Activated CD4-positive, alpha-beta T cell treated with anti-CD3 and anti-CD28 coated beads, Interleukin-2, Interleukin-4, amounts not matched to agents 100 ng/mL and 50 ng/mL, durations not matched to agents 16 hours and 8 hours (primary cell): ENCODE data around the gene PASK.

Experiments used
- DNase-seq: peaks from one replicate; pipeline ENCODE4 v3.0.0-alpha.2; 2020; ENCODE audit warnings: low spot score

Gene PASK

DNA sequence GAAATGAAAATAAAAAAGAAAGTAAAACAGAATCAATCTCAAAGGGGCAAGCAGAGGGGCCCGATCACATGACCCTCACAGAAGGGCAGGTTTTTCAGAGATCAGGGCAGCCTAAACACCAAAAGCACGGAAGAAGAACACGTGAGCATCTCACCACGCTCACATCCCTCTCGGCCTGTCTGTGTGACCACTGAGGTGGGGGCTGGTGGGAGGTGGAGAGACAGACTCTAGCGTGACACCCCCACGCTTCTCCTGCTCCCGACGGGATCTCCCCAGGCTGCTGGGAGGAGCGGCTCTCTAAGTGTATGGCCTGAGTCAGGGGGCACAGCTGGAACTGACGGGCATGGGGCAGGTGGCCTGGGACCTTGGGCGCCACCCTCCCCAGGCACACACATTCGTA lies 23.6 kb downstream of the PASK start:
- no peak for DNase-seq

DNA sequence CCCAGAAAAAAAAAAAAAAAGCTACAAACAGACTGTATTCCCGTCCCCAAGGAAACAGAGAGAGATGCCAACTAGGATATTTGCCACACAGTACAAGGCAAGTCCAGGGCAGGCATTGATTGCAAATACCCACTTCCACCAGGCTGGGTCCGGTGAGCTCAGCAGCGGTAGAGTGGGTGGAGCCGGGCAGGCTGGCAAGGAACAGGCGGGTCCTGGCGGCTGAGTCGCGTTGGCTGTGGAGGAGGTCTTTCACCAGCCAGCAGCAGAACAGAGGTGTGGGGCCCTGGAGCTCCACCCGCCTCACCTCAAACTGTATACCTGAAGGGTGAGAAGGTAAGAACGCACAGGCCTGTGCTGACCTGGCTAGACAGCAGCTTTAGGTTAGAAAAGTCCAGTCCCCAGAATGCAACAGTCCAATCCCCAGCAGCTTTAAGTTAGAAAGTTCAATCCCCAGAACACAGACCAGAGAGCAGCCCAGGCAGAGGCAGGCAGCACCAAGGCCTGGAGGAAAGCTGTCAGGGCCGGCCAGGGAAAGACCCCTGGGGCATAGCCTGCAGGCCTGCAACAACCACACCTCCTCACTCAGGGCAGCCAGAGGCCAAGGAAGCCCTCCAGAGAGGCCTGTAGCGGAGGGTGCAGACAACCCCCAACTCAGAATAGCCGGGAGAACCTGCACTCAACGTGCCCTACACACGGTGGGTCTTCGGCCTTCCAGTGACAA lies 25.3 kb downstream of the PASK start:
- DNase-seq: peak; percentile 24

DNA sequence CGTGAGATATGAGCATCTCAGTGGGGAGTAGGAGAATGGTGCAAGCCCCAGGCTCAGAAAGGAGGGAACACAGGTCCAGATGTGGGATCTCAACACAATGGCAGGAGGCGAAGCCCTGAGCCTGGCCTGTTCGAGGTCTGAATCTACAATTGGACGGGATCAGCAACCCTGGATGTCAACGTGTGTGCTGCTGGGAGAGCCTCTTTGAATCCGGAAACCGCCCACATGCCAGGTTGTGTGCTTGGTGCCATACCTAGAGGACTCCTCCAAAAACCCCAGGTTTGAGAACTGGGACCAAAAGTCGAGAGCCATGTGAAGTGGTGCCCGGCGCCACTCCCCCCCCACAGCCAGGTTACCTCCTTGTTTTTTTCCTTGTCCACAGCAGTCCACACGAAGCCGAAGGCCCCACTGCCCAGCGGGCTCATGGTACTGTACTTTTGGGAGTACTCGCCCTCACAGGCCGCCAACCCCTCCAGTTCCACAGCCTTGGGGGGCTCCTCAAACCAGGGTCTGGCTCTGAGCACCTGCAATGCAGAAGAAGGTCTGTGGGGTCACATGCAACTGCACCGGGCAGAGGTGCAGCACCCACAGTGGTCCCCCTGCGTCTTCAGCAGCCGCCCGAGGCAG lies 26.8 kb downstream of the PASK start:
- no peak for DNase-seq

DNA sequence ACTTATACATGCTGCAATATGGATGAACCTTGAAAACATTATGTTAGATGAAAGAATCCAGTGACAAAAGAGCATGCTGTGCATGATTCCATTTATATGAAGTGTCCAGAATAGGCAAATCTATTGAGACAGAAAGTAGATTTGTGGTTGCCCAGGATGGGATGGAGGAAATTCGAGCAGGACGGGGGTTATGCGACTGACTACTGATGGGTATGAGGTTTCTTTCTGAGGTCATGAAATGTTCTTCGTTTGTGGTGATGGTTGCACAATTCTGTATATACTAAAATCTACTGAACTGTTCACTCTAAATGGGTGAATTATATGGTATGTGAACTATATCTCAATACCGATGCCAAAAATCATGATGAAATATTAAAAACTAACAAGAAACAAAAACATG lies 28.3 kb downstream of the PASK start:
- no peak for DNase-seq

DNA sequence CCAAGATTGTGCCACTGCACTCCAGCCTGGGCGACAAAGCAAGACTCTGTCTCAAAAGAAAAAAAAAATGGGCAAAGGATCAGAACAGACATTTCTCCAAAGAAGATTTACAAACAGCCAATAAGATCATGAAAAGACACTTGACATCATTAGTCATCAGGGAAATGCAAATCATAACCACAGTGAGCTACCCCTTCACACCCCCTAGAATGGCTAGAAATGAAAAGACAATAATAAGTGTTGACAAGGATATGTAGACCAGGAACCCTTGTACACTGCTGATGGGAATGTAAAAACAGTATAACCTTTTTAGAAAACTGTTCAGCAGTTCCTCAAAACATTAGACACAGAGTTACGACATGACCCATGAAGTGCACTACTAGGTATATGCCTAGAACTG lies 28.8 kb downstream of the PASK start:
- no peak for DNase-seq

DNA sequence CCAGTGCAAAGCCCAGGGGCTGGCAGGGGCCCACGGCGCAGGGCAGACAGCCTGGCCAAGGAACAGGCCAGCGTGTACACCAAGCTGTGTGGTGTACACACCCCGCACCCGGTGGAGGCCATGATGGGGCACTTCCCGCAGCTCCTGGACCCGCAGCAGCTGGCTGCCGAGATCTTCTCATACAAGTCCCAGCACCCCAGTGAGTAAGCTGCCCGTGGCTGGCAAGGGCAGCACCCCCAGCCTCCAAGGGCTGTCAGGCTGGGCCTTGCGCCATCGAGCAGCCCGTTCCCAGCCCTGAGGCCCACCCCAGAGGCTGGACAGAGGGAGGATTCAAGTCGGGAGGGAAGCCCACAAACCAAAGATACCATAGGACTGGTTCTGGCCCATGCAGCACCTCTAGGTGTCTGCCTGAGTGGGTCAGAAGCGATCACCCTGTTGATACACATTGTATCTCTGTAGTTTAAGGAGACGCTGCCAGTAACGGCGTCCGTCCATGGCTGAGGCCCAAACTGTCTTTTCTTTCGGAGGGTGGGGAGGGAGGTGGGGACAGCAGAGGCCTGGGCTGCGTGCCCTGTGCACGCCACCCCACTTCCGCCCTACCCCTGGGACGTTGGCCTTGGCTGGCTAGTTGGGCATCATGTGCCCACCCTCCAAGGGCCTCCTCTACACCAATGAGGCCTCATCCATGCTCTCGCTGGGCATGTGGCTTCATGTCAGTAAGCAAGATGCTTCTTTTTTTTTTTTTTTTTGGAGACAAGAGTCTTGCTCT lies 30.4 kb downstream of the PASK start:
- no peak for DNase-seq

DNA sequence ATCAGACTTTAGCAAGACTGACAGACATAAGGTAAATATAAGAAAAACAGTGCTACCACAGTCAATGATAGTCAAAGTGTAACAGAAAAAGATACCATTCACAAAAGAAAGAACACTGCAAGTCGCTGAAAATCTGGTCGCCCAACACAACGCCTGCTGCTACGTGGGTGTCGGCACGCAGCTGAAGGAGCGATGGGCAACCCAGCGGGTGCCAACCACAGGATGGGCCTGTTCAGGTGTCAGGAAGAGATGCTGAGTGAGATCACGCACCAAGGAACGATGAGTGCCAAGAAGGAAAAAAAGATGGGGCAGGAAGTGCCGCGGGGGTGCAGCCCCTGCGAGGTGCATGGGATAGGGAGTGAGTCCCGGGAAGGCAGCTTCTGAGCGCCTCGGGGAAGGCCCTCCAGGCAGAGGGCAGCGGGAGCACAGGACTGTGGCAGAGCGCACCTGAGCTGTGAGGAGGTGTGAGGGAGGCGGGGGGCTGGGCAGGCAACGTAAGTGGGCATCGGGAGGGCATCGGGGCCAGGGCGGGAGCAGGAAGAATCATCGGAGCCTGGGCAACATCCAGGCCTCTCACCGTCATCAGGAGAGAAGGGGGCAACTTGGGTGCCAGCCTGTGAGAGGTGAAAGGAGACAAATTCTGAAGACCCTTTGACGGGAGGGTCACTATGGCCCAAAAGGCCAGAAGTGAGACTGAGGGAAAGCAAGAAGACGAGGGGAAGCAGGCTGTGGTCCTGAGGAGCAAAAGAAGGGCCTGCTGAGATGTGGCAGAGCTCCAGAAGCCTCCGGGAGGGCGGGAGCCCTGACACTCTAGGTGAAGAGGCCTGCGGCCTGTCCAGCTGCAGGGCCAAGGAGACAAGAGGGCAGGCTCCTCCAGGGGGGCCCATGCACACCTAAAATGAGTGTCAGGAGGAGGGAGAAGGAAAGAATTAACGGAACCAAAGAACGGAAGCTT lies 32.4 kb downstream of the PASK start:
- no peak for DNase-seq

DNA sequence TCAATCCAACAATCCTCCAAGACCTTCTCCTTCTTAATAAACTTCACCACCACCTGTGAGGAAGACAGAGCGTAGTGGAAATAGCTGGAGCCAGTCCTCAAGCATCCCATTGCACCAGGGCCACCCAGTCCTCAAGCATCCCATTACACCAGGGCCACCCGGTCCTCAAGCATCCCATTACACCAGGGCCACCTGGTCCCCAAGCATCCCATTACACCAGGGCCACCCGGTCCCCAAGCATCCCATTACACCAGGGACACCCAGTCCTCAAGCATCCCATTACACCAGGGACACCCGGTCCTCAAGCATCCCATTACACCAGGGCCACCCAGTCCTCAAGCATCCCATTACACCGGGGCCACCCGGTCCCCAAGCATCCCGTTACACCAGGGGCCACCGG lies 33.9 kb downstream of the PASK start:
- no peak for DNase-seq

DNA sequence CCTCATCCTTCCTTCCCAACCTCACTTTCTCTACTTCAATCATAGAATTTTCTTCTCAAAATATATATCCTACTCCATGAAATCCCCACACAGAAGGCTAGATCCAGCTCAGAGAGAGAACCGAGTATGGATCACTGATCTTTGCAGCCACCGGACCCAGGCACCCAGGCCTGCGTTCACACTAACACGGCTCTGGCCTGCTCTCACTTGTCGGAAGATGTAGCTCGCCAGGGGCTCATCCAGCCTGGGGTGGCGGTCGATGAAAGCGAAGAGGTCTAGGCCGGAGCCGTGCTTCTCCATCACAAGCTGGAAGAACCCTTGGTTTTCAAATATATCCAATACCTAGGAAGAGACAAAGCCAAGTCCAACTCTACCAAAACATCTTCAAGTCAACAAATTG lies 34.4 kb downstream of the PASK start:
- no peak for DNase-seq

DNA sequence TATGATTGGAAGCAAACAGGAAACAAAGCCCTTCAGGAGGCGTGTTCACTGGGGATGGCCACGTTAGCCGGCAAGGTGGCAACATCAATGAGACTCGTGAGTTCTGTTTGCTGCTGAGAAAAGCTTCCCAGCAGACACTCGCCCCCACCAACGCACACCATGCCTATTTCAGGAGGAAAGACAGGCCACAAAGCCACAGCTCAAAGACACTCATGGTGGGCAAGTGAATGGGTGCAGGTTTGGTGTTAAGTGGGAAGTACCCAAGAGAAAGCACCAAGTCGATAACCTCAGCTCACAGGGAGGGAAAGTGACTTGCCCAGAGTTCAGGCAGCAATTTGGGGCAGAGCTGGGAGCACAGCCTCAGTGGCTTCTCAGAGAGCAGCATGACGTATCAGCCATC lies 36.7 kb downstream of the PASK start:
- DNase-seq: no peak

DNA sequence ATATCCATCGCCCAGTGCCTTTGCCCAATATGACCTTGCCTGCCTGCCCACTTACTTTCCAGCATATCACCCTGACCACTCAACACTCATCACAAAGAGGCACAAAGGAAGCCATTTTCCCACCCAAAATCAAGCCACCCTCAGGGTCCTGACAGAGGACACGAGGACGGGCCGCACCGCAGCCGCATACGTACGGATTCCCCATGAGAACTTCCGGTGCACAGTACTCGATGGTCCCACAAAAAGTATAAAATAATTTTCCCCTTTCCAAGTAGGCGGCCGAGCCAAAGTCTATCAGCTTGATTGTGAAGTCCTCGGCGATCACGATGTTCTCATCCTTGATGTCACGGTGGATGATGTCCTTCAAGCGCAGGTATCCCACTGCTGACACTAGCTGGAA lies 37.2 kb downstream of the PASK start:
- no peak for DNase-seq

DNA sequence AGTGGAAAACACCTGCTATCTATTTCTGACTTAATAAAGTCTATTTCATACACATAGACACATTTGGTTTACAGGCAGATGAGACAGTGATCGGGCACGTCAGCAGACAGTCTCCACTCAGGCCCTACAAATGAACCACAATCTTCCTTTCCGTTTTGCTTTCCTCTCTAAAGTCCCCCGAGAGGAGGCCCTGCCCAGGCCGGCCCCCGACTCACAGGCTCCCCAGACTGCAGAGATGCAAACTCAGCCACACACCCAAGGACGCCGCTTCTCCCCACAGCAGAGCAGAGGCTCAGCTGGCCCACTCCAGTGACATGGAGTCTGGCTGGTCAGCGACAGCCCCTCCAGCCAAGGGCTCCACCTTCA lies 37.8 kb downstream of the PASK start:
- no peak for DNase-seq

DNA sequence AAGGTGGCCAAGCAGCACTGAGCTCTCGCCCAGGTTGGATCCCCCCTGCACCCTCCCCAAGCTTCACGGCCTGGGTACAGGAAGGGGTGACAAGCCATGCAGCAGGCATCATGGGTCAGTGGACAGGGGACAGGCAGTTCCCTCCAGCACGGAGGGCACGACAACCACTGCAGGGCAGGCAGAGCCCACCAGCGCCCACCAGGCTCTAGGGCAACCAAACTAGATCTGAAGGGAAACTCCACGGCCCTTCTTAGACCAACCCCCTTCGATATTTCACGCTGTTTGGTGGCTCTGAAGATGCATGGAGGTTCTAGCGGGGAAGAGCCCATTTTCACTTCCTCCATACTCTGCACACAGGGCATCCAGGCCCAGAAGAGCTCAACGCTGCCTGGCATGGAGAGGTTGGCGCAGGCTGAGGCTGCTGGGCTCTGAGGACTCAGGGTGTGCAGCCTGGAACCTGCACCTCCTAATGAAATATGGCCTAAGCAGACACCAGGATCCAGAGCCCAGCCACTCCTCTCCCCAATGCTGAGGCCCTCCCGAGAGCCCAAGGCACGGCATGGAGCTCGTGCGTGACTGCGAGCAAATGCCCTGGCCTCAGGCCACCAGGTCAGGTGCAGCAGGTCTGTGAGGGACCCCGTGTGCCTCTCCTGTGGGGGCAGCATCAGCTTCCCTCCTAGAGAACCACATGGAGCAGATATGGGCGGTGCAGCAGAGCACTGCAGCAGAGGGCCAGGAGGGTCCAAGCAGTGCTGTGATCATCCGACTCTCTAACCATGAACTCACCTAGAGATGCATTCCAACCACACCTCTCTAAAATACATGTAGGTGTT lies 38.4 kb downstream of the PASK start:
- no peak for DNase-seq

DNA sequence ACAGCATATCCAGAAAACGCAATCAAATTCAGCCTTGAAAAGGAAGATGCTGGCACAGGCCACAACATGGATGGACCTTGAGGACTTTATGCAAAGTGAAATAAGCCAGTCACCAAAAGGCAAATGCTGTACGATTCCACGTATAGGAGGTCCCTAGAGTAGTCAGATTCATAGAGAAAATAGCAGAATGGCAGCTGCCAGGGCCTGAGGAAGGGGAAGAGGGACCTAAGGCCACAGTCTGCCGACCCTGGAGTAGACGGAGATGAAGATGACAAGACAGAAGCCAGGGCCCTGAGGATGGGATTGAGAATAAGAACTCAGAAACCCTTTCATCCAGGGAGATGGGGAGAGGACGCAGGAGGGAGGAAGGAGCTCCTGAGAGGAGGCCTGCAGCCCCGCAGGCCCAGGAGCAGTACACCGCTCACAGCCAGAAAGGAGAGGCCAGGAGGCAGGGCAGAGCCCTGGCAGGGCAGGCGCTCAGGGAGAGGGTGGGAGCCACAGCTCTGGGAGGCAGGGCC lies 39.1 kb downstream of the PASK start:
- DNase-seq: no peak

DNA sequence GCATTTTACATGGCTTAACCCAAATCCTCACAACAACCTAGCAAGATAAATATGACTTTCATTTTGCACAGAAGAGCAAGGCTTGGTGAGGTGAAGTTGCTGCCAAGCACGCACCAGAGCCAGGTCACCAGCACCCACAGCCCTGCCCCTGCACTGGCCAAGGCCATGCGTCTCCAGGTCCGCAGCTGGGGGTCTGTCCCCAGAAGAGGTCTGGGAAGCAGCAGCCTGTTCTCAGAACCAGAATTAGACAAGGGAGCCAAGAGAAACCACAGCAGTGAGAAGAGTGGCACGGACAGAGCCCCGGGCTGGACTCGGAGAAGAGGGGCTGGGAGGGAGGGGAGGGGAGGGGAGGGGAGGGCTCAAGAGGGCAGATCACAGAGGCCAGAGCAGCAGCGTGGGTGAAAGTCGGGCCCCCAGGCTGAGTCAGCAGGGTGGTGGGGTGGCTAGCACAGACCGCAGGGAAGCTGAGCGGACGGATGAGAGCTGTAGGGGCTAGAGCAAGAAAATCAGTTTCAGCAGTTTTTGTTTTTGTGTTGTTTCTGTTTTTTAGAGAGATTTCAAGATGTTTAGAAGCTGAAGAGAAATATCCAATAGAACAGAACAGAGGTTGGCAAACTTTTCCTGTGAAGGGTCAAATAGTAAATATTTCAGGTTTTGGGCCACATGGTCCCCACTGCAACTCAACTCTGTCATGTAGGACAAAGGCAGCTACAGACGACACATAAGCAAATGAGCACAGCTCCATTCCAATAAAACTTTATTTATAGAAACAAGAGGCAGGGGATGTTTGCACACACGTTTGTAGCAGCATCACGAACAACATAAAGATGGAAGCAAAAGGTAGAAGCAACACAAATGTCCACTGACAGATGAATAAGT lies 39.8 kb downstream of the PASK start:
- DNase-seq: no peak

DNA sequence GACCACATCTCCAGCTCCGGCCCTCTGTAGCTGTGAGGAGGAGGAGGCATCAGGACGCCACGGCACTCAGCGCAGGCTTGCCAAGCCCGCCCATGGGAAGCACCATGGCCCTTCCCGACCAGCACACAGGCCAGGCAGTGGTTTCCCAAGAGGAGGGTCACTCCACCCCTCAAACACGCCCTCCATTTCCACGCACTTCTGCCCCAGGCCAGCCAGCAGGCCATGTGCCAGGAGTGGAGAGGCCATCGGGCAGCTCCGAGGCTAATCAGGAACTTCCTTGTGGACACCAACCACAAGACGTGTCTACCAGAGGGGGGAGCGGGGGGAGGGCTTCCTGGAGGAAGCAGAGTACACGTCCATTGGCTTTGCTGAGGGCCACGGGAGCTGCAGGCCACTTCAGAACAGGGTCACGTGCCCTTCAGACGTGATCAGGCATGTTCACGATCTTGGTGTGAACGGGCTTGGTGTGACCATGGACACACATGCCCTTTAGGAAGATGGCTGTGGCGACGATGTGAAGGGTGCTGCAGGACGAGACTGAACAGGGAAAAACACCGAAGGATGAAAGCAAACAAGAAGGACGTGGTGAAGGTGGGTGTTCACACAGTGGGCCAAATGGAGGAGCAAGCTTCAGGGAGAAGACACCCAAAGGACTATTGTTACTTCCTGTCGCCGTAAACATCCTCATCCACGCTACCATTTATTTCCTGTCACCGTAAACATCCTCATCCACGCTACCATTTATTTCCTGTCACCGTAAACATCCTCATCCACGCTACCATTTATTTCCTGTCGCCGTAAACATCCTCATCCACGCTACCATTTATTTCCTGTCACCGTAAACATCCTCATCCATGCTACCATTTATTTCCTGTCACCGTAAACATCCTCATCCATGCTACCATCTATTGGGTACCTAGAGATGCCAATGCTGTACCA lies 40.7 kb downstream of the PASK start:
- peak; percentile 19 for DNase-seq

DNA sequence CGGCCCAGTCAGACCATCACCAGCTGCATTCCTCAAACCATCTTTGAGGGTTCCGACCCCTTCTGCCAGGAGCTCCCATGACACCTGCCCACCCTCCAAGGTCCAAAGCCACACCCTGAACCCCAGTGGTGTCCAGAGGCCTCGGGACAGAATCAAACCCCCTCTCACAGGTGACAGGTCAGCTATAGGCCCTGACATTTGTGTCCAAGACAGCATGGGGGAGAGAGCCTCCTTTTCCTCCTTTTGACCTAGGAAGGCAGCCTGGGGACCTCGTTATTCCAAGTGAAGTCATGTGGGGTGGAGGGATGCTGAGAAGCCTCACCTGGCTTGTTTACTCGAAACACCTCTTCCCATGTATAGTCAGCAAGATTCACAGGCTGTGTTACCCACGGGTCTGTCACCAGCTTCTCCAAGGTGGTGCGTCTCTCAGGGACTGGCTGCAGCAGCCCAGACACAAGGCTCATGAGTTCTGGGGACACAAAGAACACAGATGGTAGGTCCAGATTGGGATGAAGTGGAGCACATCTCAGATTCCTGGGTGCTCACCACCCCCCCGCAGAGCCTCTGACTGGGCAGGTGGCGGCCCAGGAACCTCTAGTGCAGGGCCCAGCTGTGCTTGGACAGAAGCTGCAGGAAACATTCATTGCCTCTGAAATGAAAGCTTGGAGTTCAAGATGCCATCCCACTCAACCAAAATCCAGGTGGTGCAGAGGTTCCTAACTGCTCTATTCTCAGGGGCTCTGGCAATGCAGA lies 42.1 kb downstream of the PASK start:
- no peak for DNase-seq

DNA sequence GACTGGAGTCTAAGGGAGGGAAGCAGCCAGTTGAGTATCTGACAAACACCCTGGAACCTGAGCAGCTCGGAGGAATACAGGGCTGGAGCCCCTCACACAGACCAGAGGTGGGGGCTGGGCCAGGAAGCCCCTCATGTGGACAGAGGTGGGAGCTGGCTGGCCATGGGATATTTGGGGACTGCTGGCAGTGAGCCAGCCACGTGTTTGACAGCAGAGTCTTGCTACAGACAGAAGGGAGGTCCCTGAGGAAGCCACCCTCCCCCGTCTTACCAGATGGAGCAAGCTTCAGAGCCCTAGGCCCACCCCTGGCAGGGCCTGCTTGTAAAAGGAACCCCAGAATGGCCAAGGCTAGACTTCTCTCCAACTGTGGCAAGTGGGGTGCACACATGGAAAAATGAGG lies 43.6 kb downstream of the PASK start:
- no peak for DNase-seq
